Measurements from ENCODE around the gene MREG.
"Not testable (repeated sequence)": the region's sequence is repeated elsewhere in the genome, so short reads cannot be mapped to it uniquely, and the experiment has no call there.

The MREG gene

GRCh38 chr2:215951558-215951957, 61.8 kb downstream of the MREG start:
- DNase-seq = no peak

GRCh38 chr2:215949991-215950404, 63.4 kb downstream of the MREG start:
- DNase-seq = no peak

GRCh38 chr2:215948051-215948450, 65.3 kb downstream of the MREG start:
- no peak for DNase-seq

GRCh38 chr2:215946586-215946985, 66.8 kb downstream of the MREG start:
- no peak for DNase-seq

- no peak for DNase-seq
These were observed 71.2 kb downstream of the MREG start for GRCh38 chr2:215942194-215942593.

GRCh38 chr2:215941726-215942125, 71.6 kb downstream of the MREG start:
- no peak for DNase-seq

- no peak for DNase-seq
These were observed 72.6 kb downstream of the MREG start for GRCh38 chr2:215940645-215941184.

- no peak for DNase-seq
These were observed 76.2 kb downstream of the MREG start for GRCh38 chr2:215937190-215937589.

GRCh38 chr2:215933151-215933550, 80.2 kb downstream of the MREG start:
- no peak for DNase-seq

GRCh38 chr2:215931256-215931903, 82.0 kb downstream of the MREG start:
- DNase-seq = peak; percentile 0

GRCh38 chr2:215930505-215931253, 82.7 kb downstream of the MREG start:
- DNase-seq = no peak

GRCh38 chr2:215929602-215930335, 83.6 kb downstream of the MREG start:
- DNase-seq = no peak

- no peak for DNase-seq
These were observed 85.3 kb downstream of the MREG start for GRCh38 chr2:215928086-215928485.

- not testable (repeated sequence) for DNase-seq
These were observed 86.4 kb downstream of the MREG start for GRCh38 chr2:215926992-215927391.

GRCh38 chr2:215921895-215922294, 91.5 kb downstream of the MREG start:
- no peak for DNase-seq

GRCh38 chr2:215920244-215921100, 92.9 kb downstream of the MREG start:
- DNase-seq = peak; percentile 14

- DNase-seq = no peak
These were observed 93.6 kb downstream of the MREG start for GRCh38 chr2:215919624-215920243.

GRCh38 chr2:215918901-215919599, 94.3 kb downstream of the MREG start:
- DNase-seq = no peak

GRCh38 chr2:215917953-215918620, 95.3 kb downstream of the MREG start:
- no peak for DNase-seq

GRCh38 chr2:215915441-215915840, 97.9 kb downstream of the MREG start:
- no peak for DNase-seq

- no peak for DNase-seq
These were observed 98.6 kb downstream of the MREG start for GRCh38 chr2:215914777-215915165.

Data from DMS79 (cell line).